BJ (cell line): ENCODE data around the gene PIP5K1C. TPM values are rescaled to one million over a fixed set of nuclear protein-coding genes. Genes with fewer than 3 reads are reported as not detected.

Experiments used
- CTCF ChIA-PET: fragments of 350-600 bp; formaldehyde crosslinking; extraction: SDS; loops from one replicate; lab custom pipeline; 2021; ENCODE audit warnings: antibody characterized with exemption, inconsistent platforms; lab: Yijun Ruan, JAX
- POLR2A ChIA-PET: fragments of 300-600 bp; sonication (Branson Sonifier 250); formaldehyde crosslinking; extraction: SDS; loops from one replicate; lab custom pipeline; 2021; ENCODE audit warnings: antibody characterized with exemption; lab: Charles Lee
- DNase-seq: peaks from one replicate; pipeline ENCODE4 v3.0.0-alpha.2; 2011; ENCODE audit warnings: low read depth
- H3K27me3 ChIP-seq: 2 replicates; pipeline ENCODE4 v1.6.0; 2011; ENCODE audit warnings: low read length; ENCODE audit not compliant: control insufficient read depth, insufficient read depth
- H3K36me3 ChIP-seq: 2 replicates; pipeline ENCODE4 v1.5.1; 2011; ENCODE audit warnings: low read length; ENCODE audit not compliant: control insufficient read depth, insufficient read depth
- H3K4me3 ChIP-seq: 2 replicates; pipeline ENCODE4 v1.5.1; 2011; ENCODE audit warnings: low read depth, mild to moderate bottlenecking, control low read depth, low read length
- polyA plus RNA-seq: library from polyadenylated mRNA; depleted of rRNA; stranded (reverse); fragments of >200 nt; gene quantifications from 2 replicates; pipeline ENCODE4 v1.2.3, GENCODE V29; 2011
- TF ChIP-seq, protein P1 (sequence below): IDR thresholded peaks from 2 replicates; pipeline ENCODE4 v1.5.1; 2011; ENCODE audit warnings: low read depth, mild to moderate bottlenecking, control low read depth, inconsistent platforms, low read length, moderate library complexity; ENCODE audit not compliant: insufficient read depth

PIP5K1C gene
- polyA plus RNA-seq, 1 experiment: 35.3 TPM

DNA sequence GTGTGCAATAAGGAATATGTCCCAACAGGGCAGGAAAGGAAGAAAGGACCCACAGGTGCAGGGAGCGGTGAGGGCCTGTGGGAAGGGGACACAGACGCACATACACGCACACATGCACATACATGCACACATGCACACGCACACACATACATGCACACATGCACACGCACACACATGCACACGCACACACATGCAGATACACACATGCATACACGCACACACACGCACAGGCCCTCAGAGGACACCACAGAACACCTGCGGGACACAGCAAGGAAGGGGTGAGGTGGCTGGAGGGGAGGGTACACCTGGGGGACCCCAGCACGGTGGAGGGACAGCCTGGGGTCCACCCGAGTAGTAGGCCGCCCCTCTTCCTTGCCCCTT lies 12.9 kb downstream of the PIP5K1C start:
- ChIA-PET CTCF (interaction anchor here (1.5 kb wide), 1 partner anchor 20 kb away, joined by 5 read pairs; no protein-coding TSS in a partner anchor), POLR2A (no interaction called here)
- DNase-seq: no peak
- peaks cover 4% of the 10 kb centered on the region for H3K36me3 ChIP-seq
- no peak overlapping the region for H3K4me3 ChIP-seq
- no peaks in the 10 kb centered on the region for H3K27me3 ChIP-seq
- TF ChIP-seq, protein P1, sequence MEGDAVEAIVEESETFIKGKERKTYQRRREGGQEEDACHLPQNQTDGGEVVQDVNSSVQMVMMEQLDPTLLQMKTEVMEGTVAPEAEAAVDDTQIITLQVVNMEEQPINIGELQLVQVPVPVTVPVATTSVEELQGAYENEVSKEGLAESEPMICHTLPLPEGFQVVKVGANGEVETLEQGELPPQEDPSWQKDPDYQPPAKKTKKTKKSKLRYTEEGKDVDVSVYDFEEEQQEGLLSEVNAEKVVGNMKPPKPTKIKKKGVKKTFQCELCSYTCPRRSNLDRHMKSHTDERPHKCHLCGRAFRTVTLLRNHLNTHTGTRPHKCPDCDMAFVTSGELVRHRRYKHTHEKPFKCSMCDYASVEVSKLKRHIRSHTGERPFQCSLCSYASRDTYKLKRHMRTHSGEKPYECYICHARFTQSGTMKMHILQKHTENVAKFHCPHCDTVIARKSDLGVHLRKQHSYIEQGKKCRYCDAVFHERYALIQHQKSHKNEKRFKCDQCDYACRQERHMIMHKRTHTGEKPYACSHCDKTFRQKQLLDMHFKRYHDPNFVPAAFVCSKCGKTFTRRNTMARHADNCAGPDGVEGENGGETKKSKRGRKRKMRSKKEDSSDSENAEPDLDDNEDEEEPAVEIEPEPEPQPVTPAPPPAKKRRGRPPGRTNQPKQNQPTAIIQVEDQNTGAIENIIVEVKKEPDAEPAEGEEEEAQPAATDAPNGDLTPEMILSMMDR: no peak

DNA sequence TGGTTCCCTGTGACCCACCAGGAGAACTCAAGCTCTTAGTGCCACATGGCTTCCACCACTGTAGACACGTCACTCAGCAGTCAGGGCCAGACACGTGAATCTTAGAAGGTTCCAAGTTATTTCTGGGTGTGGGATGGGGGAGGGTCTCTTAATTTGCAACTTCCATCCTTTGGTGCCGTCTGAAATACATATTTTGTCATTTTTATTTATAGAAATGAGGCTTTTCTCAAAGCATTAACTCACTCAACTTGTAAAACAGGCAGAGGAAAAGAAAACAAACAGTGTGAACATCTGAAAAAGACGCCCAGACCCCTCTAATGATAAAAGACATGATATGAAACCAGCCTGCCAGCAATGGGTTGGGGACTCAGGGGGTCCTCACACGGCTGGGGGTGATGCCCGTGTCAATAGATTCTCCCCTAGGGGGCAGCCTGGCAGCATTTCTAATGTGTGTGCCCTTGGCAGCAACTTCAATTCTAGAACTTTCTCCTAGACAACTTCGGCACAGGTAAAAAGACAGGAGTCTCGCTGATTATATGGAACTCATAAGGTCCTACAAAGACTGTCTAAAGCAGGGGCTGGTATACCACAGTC lies 15.4 kb downstream of the PIP5K1C start:
- TF ChIP-seq, protein P1: no peak
- CTCF ChIA-PET: no interaction called here
- Histone ChIP-seq H3K36me3 (peaks cover 8% of the 10 kb centered on the region), H3K4me3 (no peak overlapping the region), H3K27me3 (no peaks in the 10 kb centered on the region)
- no peak for DNase-seq
- POLR2A ChIA-PET: no interaction called here

DNA sequence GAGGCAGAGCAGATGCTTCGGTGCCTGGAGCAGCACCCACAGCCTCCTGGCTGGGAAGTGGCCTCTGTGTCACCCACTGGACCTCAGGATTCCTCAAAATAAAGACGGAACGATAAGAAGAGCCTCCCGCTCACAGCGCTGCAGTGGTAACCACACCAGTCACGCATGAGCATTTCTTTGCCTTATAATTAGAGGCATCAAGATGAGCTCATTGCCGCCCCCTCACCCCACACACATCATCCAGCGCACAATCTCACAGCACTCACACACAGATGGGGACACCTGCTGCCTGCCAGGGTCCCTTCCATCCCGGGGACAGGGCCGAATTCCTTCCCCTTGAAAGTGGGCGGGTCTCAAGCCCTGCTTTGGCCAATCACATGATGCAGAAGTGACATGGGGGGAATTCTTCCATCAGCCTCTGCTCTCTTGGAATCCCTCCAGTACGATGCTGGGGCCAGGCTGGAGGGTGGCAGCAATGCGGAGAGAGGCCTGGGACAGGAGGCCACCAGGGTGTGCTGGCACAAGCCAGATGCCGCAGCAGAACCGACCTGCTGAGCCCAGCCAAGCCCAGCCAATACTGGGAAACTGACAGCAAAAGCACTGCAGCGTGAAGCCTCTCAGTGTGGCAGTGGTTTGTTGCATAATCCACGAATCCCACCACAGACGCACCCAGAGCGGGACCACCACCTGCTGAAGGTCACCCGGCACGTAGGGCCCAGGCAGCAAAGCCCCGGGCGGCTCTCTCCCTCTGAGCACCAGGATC lies 16.0 kb downstream of the PIP5K1C start:
- TF ChIP-seq, protein P1: no peak
- no peak for DNase-seq
- Histone ChIP-seq H3K4me3 (no peak overlapping the region), H3K27me3 (no peaks in the 10 kb centered on the region), H3K36me3 (peaks cover 13% of the 10 kb centered on the region)
- CTCF ChIA-PET: no interaction called here
- POLR2A ChIA-PET: no interaction called here

DNA sequence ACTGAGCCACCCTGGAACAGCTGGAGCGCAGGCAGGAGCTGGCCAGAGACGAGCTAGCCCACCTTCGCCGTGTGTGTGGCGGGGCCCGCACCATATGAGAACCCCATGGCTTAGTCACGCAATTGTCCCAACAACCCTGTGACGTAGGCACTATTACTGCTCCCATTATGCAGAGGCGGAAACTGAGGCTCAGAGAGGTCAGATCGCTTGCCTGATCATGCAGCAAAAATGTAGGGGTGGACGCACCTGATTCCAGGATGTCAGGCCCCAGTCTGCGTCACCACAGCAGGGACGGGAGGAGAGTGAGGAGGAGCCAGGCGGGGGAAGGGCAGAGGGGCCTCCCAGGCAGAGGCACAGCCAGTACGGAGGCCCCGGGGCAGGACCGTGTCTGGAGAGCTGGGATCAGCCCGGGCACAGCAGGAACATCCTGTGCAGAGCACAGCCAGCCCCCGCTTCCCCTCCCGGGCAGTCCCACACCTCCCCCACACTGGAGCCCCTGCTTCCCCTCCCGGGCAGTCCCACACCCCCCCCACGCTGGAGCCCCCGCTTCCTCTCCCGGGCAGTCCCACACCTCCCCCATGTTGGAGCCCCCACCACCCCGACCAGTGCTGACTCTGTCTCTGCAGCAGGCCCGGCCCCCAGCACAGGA lies 16.7 kb downstream of the PIP5K1C start:
- CTCF ChIA-PET: interaction anchor here (1.3 kb wide), 1 partner anchor 11 kb away, joined by 4 read pairs; no protein-coding TSS in a partner anchor
- POLR2A ChIA-PET: no interaction called here
- TF ChIP-seq, protein P1: no peak

More for the DNA sequence above, 16.7 kb downstream of the PIP5K1C start:
- no peaks in the 10 kb centered on the region for H3K27me3 ChIP-seq
- H3K4me3 ChIP-seq: no peak overlapping the region
- DNase-seq: no peak
- peaks cover 13% of the 10 kb centered on the region for H3K36me3 ChIP-seq
